GM06990 (cell line): ENCODE measurements around the gene THADA.
A peak's percentile ranks its signal among the peaks of the same experiment; 100 is the strongest.
"Not testable (repeated sequence)": the region's sequence is repeated elsewhere in the genome, so short reads cannot be mapped to it uniquely, and the experiment has no call there.

Source experiments
- DNase-seq: peaks from one replicate; pipeline ENCODE4 v3.0.0-alpha.2; 2011; ENCODE audit not compliant: insufficient read length; ENCODE audit errors: extremely low read depth
- H3K27me3 ChIP-seq: replicated peaks from 2 replicates; pipeline ENCODE4 v1.6.0; 2011; ENCODE audit warnings: low read length; ENCODE audit not compliant: control insufficient read depth, insufficient read depth
- H3K36me3 ChIP-seq: 2 replicates; pipeline ENCODE4 v1.5.1; 2011; ENCODE audit warnings: low read length; ENCODE audit not compliant: control insufficient read depth, insufficient read depth
- H3K4me3 ChIP-seq: replicated peaks from 2 replicates; pipeline ENCODE4 v1.5.1; 2011; ENCODE audit warnings: low read depth, mild to moderate bottlenecking, control low read depth, low read length
- TF ChIP-seq, protein P1 (sequence below): IDR thresholded peaks from 2 replicates; pipeline ENCODE4 v1.5.1; 2011; ENCODE audit warnings: low read length, control low read depth, mild to moderate bottlenecking, inconsistent platforms; ENCODE audit not compliant: insufficient read depth, poor library complexity, severe bottlenecking

The THADA gene

GRCh38 chr2:43636621-43637020 lies 40.8 kb upstream of the THADA start:
- TF ChIP-seq, protein P1, sequence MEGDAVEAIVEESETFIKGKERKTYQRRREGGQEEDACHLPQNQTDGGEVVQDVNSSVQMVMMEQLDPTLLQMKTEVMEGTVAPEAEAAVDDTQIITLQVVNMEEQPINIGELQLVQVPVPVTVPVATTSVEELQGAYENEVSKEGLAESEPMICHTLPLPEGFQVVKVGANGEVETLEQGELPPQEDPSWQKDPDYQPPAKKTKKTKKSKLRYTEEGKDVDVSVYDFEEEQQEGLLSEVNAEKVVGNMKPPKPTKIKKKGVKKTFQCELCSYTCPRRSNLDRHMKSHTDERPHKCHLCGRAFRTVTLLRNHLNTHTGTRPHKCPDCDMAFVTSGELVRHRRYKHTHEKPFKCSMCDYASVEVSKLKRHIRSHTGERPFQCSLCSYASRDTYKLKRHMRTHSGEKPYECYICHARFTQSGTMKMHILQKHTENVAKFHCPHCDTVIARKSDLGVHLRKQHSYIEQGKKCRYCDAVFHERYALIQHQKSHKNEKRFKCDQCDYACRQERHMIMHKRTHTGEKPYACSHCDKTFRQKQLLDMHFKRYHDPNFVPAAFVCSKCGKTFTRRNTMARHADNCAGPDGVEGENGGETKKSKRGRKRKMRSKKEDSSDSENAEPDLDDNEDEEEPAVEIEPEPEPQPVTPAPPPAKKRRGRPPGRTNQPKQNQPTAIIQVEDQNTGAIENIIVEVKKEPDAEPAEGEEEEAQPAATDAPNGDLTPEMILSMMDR, result no peak
- H3K36me3 ChIP-seq, result no peaks in the 10 kb centered on the region
- H3K4me3 ChIP-seq, result peak overlapping the region; percentile 31; the same call in 1 of the 2 replicates
- H3K27me3 ChIP-seq, result no peaks in the 10 kb centered on the region; the same call in none of the 2 replicates
- DNase-seq, result no peak

DNA sequence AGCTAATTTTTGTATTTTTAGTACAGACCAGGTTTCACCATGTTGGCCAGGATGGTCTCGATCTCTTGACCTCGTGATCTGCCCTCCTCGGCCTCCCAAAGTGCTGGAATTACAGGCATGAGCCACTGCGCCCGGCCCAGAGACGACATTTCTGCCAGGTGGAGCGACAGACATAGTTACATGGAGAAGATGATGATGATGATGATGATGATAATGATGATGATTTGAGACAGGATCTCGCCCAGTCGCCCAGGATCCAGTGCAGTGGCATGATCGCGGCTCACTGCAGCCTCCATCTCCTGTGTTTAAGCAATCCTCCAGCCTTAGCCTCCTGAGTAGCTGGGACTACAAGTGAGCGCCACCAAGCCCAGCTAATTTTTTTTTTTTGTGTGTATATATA lies 40.3 kb upstream of the THADA start:
- not testable (repeated sequence) for H3K36me3 ChIP-seq, H3K4me3 ChIP-seq, H3K27me3 ChIP-seq, DNase-seq

GRCh38 chr2:43634604-43635306 lies 38.9 kb upstream of the THADA start:
- Histone ChIP-seq H3K27me3 (no peaks in the 10 kb centered on the region; the same call in none of the 2 replicates), H3K4me3 (no peak overlapping the region), H3K36me3 (no peaks in the 10 kb centered on the region)
- TF ChIP-seq, protein P1, result no peak
- no peak for DNase-seq

DNA sequence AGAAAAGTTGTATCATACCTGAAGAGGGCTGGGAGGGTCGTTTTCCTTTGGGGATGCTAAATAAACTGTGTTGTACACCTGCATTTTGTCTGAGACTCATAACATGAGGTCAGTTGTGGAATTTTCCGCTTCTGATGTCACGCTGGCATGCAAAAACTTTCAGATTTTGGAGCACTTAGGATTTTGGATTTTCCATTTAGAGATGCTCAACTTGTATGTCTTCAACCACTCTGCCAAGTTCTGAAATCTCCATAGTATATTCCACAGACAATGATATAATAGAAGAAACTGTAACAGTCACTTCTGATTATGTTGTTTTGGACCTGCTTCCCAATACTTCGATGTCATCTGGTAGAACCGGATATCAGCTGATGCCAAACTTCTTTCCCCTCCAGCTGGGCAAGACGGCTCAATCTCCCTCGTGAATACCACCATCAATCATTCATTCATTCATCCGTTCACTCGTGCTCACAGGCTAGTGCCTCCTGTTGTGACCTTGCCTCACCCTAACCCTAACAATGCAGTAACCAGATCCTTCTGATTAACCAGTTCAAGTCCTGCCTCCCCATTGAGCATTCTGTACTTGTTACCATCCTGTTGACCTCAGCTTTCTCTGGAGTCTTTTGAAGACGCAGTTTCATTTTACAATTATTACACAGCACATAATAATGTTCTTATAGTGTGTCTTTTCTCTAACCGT lies 35.9 kb upstream of the THADA start:
- Histone ChIP-seq H3K27me3 (no peaks in the 10 kb centered on the region; the same call in none of the 2 replicates), H3K36me3 (no peaks in the 10 kb centered on the region), H3K4me3 (no peak overlapping the region)
- no peak for DNase-seq
- TF ChIP-seq, protein P1, result no peak

GRCh38 chr2:43622931-43623451 lies 27.2 kb upstream of the THADA start:
- Histone ChIP-seq H3K27me3 (no peaks in the 10 kb centered on the region), H3K4me3 (no peak overlapping the region), H3K36me3 (no peaks in the 10 kb centered on the region)
- no peak for DNase-seq
- TF ChIP-seq, protein P1, result no peak

DNA sequence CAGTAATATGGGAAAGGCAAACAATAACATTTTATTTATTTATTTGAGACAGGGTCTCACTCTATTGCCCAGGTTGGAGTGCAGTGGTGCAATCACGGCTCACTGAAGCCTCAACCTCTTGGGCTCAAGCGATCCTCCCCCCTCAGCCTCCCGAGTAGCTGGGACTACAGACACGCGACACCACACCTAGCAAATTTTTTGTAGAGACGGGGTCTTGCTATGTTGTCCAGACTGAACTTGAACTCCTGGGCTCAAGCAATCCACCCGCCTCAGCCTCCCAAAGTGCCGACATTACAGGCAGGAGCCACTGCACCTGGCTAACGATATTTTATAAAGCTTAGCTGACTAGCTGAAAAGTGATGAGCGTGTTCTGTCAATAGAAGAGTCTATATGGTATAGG lies 23.7 kb upstream of the THADA start:
- H3K36me3 ChIP-seq, result no peaks in the 10 kb centered on the region
- no peaks in the 10 kb centered on the region for H3K27me3 ChIP-seq
- no peak overlapping the region for H3K4me3 ChIP-seq
- TF ChIP-seq, protein P1, result no peak
- no peak for DNase-seq
